IPS-18c (cell line): Measurements from ENCODE around the gene SLC9A5.
A peak's percentile ranks its signal among the peaks of the same experiment; 100 is the strongest.

Source experiments
- H3K4me3 ChIP-seq: 2 replicates; pipeline ENCODE4 v1.7.0; 2013; ENCODE audit warnings: low read depth, mild to moderate bottlenecking, low read length, moderate library complexity; ENCODE audit not compliant: insufficient read depth
- H3K9me3 ChIP-seq: one replicate; pipeline ENCODE4 v1.6.1; 2013; ENCODE audit warnings: mild to moderate bottlenecking, low read length, moderate library complexity; ENCODE audit not compliant: control insufficient read depth, insufficient read depth

The SLC9A5 gene

DNA sequence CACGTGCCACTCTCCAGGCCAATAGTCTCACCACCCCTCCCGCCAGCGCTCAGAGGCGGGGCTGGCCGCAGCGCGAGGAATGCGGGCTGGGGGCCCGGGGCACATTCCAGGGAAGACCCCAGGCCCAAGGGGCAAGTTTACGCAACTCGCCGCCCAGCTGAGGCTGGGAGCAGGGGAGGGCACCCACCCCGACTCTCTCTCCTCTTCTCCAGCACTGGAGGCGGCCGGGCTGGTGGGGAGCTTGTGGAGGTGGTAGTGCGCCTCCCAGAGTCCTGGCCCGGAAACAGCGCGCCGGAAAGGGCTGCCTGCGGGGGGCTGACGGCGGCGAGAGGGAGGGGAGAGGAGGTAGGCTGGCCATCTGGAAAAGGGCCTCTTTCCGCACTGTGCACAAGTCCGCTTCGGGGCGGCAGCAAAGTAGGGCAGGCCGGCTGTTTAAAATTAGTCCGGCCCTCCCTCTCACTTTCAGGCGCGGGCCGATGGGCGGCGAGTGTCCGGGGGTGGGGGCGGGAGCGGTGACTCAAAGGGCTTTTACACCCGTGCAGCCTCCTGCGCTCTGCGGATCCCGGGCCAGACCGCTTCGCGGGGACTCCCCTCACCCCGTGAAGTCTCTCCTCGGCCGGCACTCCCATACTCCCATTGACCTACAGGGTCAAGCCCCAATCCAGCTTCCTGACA lies 2.6 kb upstream of the SLC9A5 start:
- peak overlapping the region; percentile 84 for H3K4me3 ChIP-seq
- no peaks in the 10 kb centered on the region for H3K9me3 ChIP-seq

DNA sequence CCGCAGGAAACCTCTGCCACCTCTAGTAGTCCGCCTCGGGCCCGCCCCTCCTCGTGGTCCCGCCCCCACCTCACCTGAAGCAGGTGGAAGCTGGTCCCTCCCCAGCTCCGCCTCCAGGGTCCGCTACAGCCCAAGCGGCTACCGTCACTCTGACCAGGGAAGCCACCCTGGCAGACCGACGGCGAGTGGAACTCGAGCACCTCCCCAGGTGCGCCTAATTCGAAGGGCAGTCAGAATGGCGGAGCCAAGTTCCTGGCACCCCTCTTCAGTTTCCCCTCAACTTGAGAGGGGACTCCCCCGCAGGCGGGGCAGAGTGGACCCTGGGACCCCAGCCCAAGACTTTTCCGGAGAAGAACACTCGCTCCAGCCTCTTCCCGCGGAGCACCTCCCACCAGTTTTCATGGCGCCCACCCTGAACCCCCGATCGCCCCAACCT lies 2.0 kb upstream of the SLC9A5 start:
- H3K9me3 ChIP-seq: no peaks in the 10 kb centered on the region
- peak overlapping the region; percentile 84 for H3K4me3 ChIP-seq

DNA sequence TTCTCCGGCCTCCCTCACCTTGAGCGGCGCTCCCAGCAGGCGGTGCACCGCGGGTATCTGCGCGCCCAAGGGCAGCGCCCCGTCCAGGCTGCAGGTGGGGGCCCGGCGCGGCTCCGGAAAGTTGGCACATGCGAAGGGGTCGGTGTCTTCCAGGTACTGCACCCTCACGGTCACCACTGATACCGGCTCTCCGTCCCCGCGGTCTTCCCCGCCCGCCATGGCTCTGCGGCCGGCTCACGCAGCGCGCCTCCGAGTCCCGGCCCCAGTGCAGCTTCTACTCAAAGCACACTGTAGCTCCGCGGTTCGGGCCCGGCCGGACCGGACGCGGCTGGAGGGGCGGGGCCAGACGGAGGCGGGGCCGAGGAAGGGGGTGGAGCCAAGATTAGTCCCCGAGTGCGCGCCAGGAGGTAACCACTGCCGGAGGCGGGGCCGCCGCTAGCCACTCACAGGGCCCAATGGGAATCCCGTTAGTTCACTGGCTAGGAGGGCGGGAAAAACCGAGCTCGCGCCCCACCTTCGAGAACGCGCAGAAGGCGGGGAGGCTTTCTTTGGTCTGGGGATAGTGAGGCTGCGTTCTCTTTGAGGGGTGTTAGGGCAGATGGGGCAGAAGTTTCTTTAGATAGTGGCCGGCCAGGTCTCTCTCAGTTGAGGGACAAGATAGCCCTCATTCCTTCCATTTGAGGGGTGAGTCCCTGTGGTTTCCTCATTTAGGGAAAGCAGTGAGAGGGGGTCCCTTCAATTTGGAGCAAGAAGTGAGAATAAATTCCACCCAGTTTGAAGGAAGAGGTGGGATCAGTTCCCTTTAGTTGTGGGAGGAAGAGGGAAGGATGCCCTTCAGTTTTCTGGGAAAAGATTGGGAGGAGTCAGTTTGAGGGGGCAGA lies 1.3 kb upstream of the SLC9A5 start, which contains the start of gene FHOD1:
FHOD1 (minus strand) TSS at position 290 of the 881 bp plus-strand sequence; CDS start at position 219, 71 bp downstream.
- H3K4me3 ChIP-seq: peak within 1 kb of the TSS; percentile 84
- H3K9me3 ChIP-seq: no peaks in the 10 kb centered on the region

DNA sequence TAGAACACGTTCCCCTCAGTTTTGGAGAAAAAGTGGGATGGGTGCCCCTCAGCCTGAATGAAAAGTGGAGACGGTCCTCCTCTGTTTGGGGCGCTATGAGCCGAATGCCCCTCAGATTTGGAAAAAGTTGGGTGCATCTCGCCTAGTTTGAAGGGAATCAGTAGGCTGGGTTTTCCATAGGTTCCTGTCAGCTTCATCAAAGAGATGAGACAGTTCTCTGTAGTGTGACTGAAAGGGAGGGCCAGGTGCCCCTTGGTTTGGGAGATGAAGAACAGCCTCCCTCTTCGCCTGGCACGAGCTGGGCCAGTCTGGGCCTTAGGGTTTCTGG lies 742 bp upstream of the SLC9A5 start:
- H3K4me3 ChIP-seq: peak overlapping the region; percentile 71
- no peaks in the 10 kb centered on the region for H3K9me3 ChIP-seq

DNA sequence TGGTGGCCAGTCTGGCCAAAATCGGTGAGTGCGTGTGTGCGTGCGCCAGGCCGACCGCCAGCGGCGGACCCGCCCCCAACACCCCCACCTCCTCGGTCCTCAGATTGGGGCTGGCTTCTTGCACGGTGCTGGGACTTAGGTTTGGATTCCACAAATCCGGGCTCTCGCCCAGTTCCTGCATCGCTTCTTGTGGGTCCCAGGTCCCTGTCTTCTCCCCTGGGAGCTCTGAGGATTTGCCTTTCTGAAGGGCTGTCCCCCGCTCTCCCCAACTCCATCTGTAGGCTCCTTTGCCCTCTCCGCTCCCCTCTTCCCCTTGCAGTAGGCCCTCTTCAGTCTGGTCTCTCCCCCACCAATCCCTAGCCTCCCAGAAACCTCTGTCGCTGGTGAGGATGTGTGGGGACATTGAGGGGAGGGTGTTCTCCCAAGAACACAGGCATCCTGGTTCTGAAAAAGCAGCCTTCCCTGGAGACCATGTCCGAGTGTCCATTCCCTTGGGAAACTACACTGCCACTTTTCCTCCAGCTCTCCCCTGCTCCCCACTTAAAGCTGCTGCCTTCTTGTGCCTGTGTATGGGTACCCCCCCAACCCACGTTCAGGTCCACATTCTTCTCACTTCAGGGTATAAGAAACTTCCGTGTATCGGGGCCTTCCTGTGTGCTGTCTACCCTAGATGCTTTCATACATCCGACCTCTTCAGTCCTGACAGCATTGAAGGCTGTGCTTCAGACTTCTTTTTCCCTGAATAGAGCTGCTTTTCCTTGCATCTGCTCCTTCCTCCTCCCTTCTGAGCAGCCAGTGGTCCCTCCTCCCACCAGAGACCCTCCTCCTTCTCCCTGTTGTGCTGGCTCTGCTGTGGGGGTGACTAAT lies 632 bp downstream of the SLC9A5 start:
- Histone ChIP-seq H3K4me3 (peak overlapping the region; percentile 71), H3K9me3 (no peaks in the 10 kb centered on the region)

DNA sequence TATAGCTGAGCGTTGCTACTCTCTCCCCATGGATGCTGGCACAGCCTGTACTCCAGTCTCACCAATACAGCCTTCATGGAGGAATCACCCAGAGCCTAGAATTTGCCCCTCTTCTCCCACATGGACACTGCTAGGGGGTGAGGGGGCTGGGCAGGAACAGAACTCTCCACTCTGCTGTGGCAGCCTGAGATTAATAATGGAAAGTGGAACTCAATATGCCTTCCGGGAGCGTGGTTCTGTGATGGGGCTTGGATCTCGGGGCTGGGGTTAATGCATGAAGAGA lies 1.2 kb downstream of the SLC9A5 start:
- Histone ChIP-seq H3K4me3 (no peak overlapping the region), H3K9me3 (no peaks in the 10 kb centered on the region)

DNA sequence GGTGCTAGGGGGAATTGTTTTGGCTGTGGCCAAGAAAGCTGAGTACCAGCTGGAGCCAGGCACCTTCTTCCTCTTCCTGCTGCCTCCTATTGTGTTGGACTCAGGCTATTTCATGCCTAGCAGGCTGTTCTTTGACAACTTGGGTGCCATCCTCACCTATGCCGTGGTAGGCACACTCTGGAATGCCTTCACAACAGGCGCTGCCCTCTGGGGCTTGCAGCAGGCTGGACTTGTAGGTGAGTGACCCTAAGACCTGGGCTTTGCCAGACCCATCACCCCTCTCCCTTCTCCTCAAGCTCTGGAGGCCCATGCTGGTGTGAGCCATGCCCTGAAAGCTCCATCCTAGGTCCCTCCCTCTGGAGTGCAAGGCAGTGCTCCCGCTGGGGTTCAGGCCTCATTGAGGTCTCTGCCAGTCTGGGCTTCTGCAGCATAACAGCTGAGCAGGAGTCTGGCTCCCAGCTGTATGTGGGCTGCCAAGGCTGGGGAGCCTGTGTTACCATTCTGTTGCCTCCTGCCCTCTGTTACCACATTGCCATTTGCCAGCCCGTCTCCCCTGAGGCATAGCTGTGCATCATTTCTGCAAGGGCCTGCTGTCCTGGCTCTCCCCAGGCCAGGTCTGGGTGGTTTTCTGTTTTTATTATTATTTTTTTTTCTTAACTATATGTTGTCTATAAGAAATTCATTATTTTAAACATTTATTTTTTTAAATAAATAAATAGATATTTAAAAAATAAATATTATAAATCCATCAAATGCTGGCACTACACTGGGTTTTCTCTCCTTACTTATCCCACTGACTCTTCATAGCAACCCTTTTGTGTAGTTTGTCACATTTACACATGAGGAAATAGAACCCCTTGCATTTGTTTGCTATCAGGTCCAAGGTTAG lies 4.1 kb downstream of the SLC9A5 start:
- no peak overlapping the region for H3K4me3 ChIP-seq

DNA sequence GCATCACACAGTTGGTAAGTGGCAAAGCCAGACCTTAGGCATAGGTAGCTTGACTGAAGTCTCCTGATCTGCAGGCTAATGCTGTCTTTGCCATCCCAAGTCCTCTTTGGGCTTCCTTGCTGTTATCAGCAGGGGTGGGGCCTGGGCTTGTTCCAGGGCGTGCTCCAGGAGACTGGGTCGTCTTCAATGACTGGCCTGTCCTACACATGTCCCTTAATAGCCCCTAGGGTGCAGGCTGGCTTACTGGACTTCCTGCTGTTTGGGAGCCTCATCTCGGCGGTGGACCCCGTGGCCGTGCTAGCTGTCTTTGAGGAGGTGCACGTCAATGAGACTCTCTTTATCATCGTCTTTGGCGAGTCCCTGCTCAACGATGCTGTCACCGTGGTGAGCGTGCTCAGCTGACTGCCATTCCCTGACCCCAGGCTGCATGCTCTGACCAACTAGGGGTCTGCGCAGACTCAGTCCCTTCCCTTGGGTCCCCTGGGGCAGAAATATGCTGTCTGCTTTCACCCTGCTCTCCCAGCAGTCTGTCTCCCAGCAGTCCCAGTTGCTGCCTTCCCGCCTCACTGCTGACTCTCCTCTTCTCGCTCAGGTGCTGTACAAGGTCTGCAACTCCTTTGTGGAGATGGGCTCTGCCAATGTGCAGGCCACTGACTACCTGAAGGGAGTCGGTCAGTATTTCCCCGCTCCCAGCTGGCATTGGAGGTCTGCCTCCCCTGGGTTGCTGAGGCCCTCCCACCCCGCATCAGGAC lies 6.2 kb downstream of the SLC9A5 start:
- Histone ChIP-seq H3K9me3 (no peaks in the 10 kb centered on the region), H3K4me3 (no peak overlapping the region)

More for the DNA sequence above, 4.1 kb downstream of the SLC9A5 start:
- no peaks in the 10 kb centered on the region for H3K9me3 ChIP-seq

DNA sequence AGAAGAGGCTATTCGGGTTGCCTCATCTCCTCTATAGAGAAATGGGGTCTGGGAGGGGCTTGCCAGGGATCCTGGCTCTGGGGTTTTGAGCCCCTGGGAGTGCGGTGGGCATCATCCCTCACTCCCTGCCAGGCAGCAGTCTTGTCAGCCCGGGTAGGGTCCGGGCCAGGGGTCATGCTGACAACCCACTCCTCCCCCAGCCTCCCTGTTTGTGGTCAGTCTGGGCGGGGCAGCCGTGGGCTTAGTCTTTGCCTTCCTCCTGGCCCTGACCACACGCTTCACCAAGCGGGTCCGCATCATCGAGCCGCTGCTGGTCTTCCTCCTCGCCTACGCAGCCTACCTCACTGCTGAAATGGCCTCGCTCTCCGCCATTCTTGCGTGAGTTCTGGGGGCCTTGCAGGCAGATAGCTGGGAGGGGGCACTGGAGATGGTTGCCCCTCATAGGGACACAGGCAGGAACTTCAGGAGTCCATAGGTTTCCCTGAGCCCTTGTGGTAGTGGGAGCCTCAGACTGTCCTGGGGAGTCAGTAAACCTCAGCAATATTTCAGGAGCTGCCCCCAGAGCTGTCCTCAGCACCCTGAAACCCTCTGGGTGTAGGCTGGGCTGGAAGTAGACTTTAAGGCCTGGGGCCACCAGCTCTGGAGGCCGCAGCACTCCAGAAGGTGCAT lies 6.9 kb downstream of the SLC9A5 start:
- Histone ChIP-seq H3K4me3 (no peak overlapping the region), H3K9me3 (no peaks in the 10 kb centered on the region)

DNA sequence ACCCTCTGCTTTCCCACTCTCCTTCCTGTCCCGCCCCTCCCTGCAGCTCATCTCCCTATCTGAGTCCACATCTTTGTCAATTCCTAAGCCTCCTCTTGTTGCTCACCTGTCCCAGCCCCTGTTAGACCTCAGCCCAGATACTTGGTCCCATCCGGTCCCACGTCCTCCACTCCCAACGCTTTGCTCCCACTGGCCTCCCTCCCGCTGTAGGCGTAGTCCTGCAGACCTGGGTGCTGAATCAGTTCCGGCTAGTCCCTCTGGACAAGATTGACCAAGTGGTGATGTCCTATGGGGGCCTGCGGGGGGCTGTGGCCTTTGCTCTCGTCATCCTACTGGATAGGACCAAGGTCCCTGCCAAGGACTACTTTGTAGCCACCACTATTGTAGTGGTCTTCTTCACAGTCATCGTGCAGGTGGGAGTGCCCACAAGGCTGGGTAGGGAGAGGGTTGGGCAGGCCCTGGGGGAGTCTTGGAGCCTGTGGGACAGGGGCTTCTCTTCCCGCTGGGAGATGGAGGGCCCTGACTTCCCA lies 8.0 kb downstream of the SLC9A5 start:
- Histone ChIP-seq H3K4me3 (no peak overlapping the region), H3K9me3 (no peaks in the 10 kb centered on the region)

DNA sequence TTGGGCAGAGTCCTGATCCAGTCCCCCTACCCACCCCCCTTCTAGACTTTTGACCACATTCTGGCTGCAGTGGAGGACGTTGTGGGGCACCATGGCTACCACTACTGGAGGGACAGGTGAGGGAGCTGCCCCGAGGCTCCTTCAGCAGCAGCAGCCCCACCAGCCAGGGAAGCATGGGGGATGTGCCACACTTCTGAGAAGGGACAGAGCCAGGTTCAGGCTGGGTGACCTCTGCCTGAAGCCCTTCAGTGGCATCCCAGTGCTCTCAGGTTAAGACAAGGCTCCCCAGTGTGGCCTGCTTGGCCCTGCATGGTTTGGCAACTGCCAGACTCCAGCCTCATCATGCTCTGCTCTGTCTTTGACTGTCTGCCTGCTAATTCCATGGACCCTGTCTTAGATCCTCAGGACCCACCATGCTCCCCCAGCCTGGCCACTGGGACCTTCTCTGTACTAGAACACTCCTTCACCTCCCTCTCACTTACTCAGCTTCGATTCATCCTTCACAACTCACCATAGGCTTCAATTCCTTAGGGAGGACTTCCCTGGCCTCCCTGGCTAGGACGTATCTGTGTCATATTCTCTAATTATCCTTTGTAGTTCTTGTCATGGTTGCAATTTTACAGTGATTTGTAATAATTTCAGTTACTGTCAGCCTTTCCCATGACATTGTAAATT lies 8.8 kb downstream of the SLC9A5 start:
- H3K9me3 ChIP-seq: no peaks in the 10 kb centered on the region
- H3K4me3 ChIP-seq: no peak overlapping the region

DNA sequence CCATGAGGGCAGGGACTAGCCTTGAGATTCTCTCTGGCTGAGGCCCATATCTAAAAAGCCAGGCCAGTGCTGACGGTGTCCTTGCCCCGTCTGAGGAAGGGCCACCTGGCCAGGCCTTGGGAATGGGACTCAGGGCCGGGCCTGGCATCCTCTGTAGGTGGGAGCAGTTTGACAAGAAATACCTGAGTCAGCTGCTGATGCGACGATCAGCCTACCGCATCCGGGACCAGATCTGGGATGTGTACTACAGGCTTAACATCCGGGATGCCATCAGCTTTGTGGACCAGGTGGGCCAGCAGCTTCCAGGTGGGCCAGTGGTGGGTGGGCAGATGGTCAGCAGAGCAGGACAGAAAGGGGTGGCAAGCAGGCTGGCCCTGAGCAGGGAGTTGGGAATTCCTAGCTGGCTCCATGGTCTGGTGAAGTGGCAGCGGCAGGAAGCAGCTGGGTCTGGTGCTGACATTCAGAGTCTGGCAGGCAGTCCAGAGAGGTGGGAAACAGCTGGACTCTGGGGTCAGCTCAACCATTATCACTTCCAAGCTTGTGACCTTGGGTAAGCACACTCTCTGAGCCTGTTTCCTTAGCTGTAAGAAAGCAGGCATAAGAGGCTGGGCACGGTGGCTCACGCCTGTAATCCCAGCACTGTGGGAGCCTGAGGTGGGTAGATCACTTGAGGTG lies 9.5 kb downstream of the SLC9A5 start:
- Histone ChIP-seq H3K4me3 (no peak overlapping the region), H3K9me3 (no peaks in the 10 kb centered on the region)

DNA sequence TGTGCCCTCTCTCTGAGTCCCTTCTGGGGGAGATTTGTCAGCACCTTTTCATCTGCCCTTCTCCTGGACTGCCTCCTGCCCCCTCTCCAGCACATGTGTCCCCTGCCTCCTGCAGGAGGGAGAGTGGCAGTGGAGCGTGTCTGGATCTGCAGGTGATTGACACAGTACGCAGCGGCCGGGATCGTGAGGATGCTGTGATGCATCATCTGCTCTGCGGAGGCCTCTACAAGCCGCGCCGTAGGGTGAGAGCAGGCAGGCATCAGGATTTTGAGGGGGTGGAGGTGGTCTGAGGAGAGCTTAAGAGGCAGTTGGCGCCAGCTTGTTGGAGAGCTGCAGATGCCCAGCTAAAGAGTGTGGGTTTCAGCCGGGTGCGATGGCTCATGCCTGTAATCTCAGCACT lies 10.9 kb downstream of the SLC9A5 start:
- H3K4me3 ChIP-seq: no peak overlapping the region
- no peaks in the 10 kb centered on the region for H3K9me3 ChIP-seq

DNA sequence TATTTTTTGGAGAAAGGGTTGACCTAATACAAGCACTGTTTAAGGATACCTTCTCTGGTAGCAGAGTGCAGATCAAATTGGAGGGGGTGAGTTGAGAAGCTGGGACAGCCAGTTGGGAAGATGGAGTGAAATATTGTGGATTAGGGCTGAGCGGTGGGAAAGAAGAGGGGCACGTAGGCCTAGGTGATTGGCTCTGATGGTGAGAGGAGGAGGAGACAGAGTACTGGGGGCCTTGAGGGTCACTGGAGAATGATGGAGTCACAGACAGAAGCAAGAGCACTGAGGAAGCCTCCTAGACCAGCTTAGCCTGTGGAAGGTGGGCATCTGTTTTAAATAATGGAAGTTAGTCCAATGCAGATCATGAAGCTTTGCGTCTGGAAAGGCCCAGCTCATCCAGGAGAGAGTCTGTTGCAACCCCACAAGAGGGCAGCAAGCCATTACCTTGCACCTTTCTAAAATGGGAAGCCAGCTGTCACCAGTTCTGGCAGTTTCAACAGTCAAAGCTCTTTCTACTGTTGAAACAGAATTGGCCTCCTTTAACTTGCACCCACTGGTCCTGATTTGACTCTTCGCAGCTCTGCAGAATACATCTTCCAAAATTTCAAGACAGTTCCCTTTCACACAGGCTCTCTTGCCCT lies 11.8 kb downstream of the SLC9A5 start:
- Histone ChIP-seq H3K4me3 (no peak overlapping the region), H3K9me3 (no peaks in the 10 kb centered on the region)
